Mesothelial cell of epicardium (in vitro differentiated cells): ENCODE results near the gene SORBS2. TPM values are rescaled to one million over a fixed set of nuclear protein-coding genes. Genes with fewer than 3 reads are reported as not detected.

Experiments used
- DNase-seq, 2 experiments: peaks; one replicate each; pipeline ENCODE4 v3.0.0; 2021; ENCODE audit warnings: low spot score in 2 of 2; ENCODE audit not compliant: unreplicated experiment in 2 of 2
- H3K27ac Mint-ChIP-seq: 2 replicates; pipeline ENCODE4 v1.8.0; 2021; ENCODE audit warnings: mixed read lengths
- H3K27me3 Mint-ChIP-seq: 2 replicates; pipeline ENCODE4 v1.8.0; 2021; ENCODE audit warnings: low read depth, mixed read lengths
- H3K36me3 Mint-ChIP-seq: 2 replicates; pipeline ENCODE4 v1.8.0; 2021; ENCODE audit warnings: mixed read lengths
- H3K4me1 Mint-ChIP-seq: 2 replicates; pipeline ENCODE4 v1.8.0; 2021; ENCODE audit warnings: mixed read lengths
- H3K4me3 Mint-ChIP-seq: 2 replicates; pipeline ENCODE4 v1.8.0; 2021; ENCODE audit warnings: mild to moderate bottlenecking, moderate library complexity, mixed read lengths
- H3K9me3 Mint-ChIP-seq: 2 replicates; pipeline ENCODE4 v1.8.0; 2021; ENCODE audit warnings: mixed read lengths
- CTCF ChIP-seq: fragments of 200-600 bp; sonication (generic); IDR thresholded peaks from one replicate; pipeline ENCODE4 v1.5.0; 2021; ENCODE audit warnings: antibody characterized with exemption; ENCODE audit not compliant: unreplicated experiment
- total RNA-seq: library from RNA; stranded (reverse); gene quantifications from 3 replicates; pipeline ENCODE4 v1.2.1, GENCODE V29; 2021

SORBS2 gene
- total RNA-seq, 1 donor from 2014 or later, result 11.0 TPM

- Mint-ChIP-seq H3K4me3 (no peak overlapping the region), H3K4me1 (peaks cover 15% of the 10 kb centered on the region)
These were observed 29.0 kb upstream of the SORBS2 start for GRCh38 chr4:185840953-185841352.

GRCh38 chr4:185840201-185840600 is 28.2 kb upstream of the SORBS2 start:
- no peak for DNase-seq
- H3K27ac Mint-ChIP-seq, result no peak overlapping the region
- TF ChIP-seq CTCF, result no peak
- peaks cover 17% of the 10 kb centered on the region for H3K4me1 Mint-ChIP-seq
- no peaks in the 10 kb centered on the region for H3K27me3 Mint-ChIP-seq
- peaks cover 10% of the 10 kb centered on the region for H3K9me3 Mint-ChIP-seq
- no peak overlapping the region for H3K4me3 Mint-ChIP-seq
- H3K36me3 Mint-ChIP-seq, result peaks cover 3% of the 10 kb centered on the region

More at GRCh38 chr4:185840953-185841352, 29.0 kb upstream of the SORBS2 start:
- peaks cover 6% of the 10 kb centered on the region for H3K36me3 Mint-ChIP-seq
- no peak overlapping the region for H3K27ac Mint-ChIP-seq
- H3K27me3 Mint-ChIP-seq, result no peaks in the 10 kb centered on the region
- no peak for DNase-seq
- TF ChIP-seq CTCF, result no peak
- peaks cover 18% of the 10 kb centered on the region for H3K9me3 Mint-ChIP-seq

- Mint-ChIP-seq H3K36me3 (peaks cover 3% of the 10 kb centered on the region), H3K9me3 (peaks cover 13% of the 10 kb centered on the region), H3K4me1 (peaks cover 18% of the 10 kb centered on the region), H3K4me3 (no peak overlapping the region), H3K27ac (no peak overlapping the region), H3K27me3 (no peaks in the 10 kb centered on the region)
- no peak for DNase-seq
- no peak for TF ChIP-seq CTCF
These were observed 27.8 kb upstream of the SORBS2 start for GRCh38 chr4:185839770-185840169.

GRCh38 chr4:185839194-185839712 is 27.3 kb upstream of the SORBS2 start:
- Mint-ChIP-seq H3K27ac (no peak overlapping the region), H3K36me3 (no peaks in the 10 kb centered on the region), H3K9me3 (peaks cover 11% of the 10 kb centered on the region), H3K27me3 (no peaks in the 10 kb centered on the region), H3K4me3 (no peak overlapping the region), H3K4me1 (peaks cover 18% of the 10 kb centered on the region)
- no peak for TF ChIP-seq CTCF
- DNase-seq, result no peak

- Mint-ChIP-seq H3K9me3 (peaks cover 10% of the 10 kb centered on the region), H3K4me1 (peaks cover 18% of the 10 kb centered on the region), H3K27ac (no peak overlapping the region), H3K27me3 (no peaks in the 10 kb centered on the region), H3K4me3 (no peak overlapping the region), H3K36me3 (no peaks in the 10 kb centered on the region)
- no peak for TF ChIP-seq CTCF
- no peak for DNase-seq
These were observed 26.7 kb upstream of the SORBS2 start for GRCh38 chr4:185838514-185839193.
